NCI-H128 (cell line): ENCODE data around the gene TBC1D7.
"Not testable (repeated sequence)": the region's sequence is repeated elsewhere in the genome, so short reads cannot be mapped to it uniquely, and the experiment has no call there.

Source experiments
- DNase-seq: peaks from one replicate; lab custom pipeline; 2025; ENCODE audit not compliant: unreplicated experiment; lab: John Stamatoyannopoulos, UW

Gene TBC1D7

DNA sequence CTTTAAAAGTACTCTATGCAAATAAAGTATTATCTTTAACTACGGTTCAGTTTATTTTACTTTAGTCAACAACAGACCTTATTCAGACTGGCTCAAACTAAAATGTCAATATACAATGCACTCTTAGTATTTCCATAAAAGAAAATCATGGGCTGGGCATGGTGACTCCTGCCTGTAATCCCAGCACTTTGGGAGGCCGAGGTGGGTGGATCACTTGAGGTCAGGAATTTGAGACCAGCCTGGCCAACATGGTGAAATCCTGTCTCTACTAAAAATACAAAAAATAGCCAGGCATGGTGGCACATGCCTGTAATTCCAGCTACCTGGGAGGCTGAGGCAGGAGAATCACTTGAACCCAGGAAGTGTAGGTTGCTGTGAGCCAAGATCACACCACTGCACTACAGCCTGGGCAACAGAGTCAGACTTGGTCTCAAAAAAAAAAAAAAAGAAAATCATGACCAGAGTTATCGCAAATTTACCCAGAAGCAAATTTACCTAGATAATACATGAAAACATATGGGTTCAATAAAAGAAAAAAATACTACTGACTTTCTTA lies 2.2 kb downstream of the TBC1D7 start:
- DNase-seq, result not testable (repeated sequence)

DNA sequence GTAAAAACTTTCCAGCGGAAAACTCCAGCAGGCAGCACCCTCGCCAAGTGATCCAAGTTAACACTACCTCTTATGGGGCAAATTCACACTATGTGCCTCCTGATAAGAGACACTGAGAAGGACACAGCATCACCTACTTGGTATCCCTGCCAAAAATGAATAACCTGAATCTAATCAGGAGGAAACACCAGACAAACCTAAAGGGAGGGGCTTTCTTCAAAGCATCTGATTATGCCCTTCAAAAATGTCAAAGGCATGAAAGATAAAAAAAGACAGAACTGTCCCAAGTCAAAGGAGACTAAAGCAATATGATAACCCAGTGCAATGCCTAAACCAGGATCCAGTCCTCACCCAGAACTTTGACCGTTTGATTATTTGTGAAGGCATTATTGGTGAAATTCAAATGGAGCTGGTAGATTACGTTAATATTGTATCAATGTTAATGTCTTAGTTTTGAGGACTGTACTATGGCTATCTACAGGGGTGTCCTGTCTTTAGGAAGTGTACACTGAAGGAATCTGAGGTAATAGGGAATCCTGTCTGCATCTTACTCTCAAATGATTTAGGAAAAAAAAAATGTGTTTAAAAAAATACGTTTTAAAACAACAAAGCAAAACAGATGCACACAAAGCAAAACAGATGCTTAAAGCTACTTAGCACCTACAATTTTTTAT lies 8.3 kb downstream of the TBC1D7 start:
- DNase-seq, result no peak

DNA sequence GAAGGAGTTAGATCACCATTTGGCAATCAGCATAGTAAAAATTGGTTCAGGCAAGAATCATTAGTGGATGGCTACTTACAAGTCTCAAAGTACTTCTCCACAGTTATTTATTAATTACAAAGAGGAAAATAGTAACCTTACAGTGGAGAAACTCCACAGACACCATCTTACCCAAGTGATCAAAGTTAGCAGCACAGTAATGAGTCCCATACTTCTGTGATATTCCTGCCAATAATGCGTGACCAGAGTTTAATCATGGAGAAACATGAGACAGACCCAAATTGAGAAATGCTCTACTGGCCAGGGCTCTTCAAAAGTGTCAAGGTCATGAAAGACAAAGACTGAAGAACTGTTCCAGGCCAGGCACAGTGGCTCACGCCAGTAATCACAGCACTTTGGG lies 9.5 kb downstream of the TBC1D7 start:
- no peak for DNase-seq

DNA sequence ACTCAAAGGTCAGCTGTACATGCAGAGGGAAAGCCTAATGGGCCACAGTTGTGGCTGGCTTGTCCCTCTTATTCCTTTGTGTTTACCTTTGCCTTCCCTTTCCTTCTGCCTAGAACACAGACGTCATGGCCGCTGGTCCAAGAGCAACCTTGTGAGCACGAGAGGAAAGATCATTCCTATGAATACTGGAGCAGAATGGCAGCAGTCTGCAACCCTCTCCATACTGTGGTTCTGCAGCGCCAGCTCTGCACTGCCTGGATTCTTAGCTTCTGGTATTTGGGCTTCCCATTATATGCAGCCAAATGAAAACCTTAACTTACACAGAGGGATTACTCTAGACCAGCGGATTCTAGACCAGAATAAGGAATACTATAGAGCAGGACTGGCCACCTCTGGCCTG lies 12.4 kb downstream of the TBC1D7 start:
- DNase-seq, result no peak

DNA sequence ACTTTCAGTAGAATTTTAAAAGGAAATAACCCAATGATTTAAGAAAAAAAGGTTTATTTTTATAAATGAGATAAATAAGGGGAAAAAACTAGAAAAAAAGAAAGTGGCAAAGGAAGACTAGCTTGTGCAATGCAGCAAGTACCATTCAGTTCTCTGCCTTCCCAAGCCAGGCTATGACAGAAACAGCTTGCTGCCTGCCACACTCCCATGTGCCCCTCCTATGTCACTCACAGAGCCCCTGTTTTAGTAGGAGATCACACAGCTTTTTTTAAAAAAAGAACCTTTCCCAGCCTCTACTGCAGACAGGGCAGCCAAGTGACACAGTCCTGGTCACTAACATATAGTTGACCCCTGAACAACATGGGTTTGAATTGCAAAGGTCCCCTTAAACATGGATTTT lies 13.5 kb downstream of the TBC1D7 start:
- no peak for DNase-seq

DNA sequence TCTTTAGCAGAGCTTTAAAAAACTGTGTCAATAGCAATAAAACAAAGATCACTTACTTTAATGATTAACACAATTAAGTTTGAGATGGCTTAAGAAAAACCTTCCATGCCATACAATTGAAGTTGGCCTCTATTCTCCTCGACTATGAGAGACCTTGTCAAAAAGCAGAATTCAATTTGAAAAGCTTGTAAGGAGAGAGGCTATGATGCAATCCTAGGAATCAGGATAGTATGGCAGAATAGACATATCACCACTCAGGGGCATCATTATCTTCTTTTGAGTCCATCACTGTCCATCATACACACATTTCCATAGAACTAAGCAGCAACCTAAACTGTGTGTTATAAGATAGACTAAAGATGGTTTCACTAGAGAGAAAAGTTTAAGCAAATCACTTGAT lies 17.2 kb downstream of the TBC1D7 start:
- no peak for DNase-seq

DNA sequence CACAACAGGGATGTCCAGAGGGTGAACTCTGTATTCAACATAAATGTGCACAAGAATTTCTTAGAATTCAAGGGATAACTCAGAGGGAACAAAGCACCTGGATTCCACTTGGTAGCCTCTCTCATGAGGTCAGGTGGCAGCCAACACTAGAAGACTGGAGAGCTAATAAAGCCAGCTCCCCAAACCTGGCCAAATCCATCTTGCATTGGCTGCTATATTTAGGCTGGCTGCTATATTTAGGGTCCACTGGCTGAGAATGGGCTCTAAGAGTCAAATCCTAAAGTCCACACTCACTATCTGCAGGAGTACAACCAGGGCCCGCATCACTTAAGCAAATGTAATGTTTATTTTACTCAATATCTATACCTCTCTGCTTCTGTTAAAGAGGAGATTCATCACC lies 20.0 kb downstream of the TBC1D7 start:
- no peak for DNase-seq

DNA sequence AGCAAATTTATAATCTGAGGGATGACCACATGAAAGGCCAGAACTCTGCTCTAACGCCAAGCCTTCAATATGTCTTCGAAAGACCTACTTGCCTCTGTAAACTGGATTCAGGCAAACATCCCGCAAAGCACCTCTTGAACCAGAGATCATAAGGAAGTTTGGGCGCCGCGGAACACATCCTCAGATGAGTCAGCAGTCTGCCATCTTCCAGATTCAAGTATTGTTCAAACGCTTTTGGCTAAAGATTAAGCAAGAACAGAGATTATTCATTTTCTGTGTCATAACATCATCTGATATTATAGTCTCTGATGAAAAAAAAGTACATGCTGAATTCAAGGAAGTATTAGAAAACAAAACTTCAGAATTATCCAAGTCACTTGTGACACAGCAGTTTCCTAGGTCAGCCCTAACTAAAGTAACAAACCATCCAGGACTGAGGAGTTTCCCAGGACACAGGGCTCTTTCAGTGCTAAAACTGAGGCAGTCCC lies 20.8 kb downstream of the TBC1D7 start:
- DNase-seq, result no peak

DNA sequence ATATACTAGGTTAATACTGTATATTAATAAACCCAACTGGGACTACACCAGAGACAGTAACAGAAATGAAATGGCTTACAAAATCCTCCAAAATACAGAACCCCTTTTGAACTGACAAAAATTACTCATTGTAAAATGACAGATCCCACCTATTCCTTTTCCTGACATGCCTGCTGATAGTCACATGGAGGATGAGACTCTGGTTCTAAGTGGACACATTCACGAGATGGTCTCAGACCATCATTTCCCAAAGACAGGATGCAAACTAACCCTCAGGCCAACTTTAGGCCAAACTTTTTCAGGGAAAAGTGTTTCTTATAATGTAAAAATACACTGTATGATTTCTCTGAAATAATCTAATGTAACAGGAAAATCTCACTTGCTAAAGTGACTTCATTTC lies 22.5 kb downstream of the TBC1D7 start:
- DNase-seq, result no peak

DNA sequence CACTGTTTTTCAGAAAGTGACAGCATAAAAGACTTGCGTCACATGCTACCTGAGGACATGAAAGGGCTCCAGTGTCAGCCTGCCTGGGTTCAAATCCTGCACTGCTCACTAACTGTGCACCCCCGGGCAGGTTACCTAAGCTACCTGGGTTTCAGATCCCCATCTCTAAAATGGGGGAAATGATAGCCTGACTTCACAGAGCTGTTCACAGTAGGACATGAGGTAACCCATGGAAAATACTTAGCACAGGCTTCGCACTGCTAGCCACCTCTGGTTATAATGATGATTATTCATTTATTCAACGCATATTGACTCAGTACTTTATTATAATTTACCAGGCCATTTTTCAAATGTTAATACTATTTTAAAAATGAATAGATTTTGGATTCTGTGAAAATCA lies 23.0 kb downstream of the TBC1D7 start:
- DNase-seq, result no peak

DNA sequence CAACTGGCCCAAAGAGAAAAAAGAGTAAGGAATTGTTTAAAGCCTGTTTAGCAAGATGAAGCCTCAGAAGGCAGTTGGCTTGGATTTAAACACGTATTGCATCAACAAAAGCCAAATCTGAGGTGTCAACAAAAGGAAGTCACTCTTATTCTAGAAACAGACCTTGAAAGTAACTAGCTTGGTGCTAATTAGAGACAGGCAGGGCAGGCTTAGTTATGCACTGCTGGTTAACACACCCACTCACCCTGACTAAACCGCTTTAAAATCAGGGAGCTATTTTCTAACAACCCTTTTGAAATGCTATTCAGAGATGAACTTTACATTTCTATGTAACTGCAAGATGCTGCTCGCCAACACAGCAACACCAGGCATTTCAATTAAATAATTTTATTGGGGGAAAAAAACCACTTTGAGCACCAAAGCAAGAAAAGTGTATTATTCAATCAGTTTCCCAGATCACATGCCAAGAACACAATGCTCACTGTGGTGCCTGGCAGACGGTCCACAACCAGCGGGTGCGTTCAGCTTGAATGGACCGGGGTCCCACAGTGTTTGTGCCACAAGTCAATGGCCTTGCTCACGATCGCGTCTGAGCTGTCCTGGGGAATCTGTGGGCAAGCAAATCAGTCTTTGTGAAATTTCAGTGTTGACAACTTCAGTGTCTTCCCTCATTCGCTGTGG lies 23.6 kb downstream of the TBC1D7 start:
- DNase-seq, result no peak

DNA sequence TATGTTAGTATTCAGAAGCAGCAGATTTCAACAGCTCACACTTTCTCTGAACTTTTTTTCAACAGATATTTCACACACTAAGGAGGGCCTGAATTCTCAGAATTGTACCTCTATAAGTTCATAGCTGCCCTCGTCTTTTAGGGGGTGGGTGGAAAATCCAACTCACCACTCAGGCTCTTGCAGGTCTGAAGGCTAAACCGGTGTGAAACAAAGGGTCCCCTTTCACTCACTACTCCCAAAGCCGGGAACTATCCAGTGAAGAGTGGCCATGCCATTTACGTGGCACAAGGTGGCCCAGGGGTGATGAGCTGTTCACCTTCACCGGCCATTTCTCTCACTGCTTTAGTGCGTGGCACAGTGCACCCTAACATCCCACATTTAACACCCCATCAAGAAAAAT lies 24.2 kb downstream of the TBC1D7 start:
- DNase-seq, result no peak

DNA sequence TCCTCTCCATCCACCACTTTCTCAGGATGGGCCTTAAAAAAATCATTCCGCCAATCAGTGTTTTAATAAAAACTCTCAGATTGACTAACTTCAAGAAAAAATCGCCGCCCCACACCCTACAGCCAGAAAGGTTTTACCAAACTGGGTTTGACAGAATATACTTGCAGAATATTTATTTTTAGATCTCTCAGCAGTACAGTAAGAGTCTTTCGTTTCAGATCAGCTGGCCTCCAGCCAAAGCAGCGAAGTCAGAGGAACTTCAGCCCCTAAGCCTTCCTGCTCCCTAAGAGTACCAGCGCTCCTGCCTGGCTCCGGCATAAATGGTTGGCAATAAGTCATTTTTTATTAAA lies 24.7 kb downstream of the TBC1D7 start:
- no peak for DNase-seq

DNA sequence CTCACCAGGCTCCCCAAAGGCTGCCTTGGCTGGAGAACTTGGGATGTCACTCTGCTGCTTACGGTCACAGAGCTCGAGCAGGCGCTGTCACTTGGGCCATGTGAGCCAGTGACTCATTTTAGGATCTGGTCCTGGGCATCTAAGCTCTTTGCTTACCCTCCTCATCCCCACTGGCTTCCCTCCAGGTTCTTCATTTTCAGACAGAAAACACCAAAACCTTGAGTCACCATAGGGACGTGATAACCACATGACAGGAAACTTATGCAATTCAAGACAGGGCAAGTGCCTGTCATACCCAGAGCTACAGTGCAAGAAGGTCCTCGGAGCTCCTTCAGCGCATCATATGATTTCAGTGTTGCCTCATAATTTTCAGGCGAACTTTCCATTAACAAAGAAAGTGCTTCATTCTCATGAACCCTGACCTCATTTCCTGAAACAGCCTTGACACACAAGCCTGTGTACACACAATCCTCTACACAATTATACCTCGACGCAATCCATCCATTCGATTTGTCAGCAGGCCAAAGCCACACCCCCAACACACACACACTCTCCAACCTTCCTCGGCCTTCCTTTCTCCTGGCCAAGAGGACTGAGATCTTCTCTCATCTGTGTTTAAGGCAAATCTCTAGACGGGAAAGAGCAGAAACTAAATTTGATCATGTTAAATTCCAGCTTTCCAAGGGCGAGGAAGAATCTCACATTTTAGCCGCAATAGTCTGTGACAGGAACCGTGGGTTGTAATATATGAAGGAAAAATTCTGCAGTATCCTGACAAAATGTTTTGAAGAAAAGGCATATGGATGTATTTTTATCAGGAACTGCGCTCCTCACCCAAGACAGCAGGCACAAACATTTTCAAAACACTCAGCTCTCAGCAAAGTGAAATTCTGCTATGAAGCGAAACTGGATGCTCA lies 25.3 kb downstream of the TBC1D7 start:
- no peak for DNase-seq

DNA sequence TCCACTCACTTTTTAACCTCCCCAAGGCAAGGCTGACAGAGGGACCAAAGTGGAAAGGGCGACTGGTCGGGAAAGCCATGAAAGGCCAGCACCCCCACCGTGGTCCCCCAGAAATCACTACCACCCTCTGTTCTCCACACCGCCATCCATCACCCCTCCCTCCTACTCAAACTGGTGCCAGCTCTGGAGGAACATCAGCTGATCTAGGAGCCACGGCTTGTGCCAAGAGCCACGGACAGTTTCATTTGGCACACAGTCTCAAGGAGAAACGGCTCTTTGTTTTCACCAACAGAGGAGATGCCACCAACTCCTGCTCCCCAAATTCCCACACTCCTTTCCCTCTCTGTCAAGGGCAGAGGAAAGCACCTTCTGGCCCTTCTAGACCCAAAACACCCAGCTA lies 26.0 kb downstream of the TBC1D7 start:
- no peak for DNase-seq

DNA sequence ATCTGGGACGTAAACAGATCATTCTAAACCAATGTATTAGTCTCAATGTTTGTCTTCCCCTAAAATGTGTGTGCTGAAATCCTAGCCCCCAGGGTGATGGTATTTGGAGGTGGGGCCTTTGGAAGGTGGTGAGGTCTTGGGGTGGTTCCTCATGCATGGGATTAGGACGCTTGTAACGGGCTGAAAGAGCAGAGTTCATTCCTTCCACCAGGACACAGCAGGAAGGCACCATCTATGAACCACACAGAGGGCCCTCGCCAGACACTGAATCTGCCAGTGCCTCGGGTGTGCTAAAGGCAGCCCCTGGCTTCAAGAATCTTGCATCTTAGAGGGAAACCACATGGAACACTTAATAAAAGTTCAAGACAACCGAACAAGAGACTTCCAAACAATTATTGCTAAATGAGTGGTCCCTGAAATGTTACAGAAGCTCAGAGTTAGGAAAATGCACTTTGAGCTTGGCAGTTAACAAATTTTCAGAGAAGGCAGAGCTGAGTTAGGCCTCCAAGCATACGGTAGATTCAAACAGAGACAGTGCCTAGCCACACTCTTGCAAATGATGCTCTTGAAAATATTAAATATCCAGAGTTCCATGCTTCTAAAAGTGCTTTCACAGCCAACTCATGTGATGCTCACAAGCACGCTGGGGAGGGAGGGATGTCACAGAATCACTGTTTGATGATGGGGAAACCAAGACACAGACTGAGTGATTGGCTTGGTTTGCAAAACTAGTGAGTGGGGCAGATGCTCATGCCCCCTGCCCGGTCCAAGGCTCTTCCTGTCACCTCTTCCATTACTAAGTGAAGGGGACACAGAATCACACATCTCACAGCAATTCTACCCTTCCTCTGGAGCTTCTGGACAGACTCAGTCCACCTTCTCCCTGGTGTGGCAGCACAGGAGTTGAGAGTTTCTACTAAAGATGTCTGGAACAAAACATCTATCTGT lies 27.4 kb downstream of the TBC1D7 start:
- DNase-seq, result no peak

DNA sequence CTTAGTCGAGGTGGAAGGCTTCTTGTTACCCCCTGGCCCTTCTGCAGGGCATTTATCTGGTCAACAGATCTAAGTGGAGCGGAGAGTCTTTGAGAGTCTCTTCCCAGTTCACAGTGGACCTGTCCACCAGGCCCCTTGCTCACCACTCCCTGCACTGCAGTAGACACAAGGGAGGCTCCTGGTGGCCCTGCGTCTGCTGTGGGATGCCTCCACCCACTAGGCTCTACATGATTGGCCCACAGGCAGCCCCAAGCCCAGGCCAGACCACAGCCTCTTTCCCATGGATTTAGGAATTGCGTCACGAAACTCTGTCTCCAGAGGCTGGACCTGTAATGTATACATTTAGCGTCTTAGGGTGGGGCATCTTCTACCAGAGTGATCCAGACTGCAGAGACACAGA lies 28.4 kb downstream of the TBC1D7 start:
- no peak for DNase-seq

DNA sequence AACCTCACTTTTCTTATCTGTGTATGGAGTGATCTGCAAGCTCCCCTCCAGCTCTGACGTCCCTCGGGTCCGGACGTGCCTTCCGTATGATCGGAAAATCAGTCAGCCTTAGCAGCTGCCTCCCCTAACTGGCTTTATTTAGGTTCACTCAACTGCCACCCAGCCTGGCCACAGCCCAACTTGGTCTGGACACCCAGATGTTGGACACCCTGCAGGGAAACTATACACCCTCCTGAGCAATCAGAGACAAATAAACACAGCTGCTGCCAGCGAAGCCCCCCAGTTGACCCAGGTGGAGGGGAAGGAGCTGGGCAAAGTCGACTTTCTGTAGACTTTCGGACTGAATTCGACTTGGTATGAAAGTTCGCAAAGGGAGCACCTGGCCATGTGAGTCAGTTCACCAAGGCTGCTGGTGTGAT lies 28.9 kb downstream of the TBC1D7 start:
- DNase-seq, result no peak

DNA sequence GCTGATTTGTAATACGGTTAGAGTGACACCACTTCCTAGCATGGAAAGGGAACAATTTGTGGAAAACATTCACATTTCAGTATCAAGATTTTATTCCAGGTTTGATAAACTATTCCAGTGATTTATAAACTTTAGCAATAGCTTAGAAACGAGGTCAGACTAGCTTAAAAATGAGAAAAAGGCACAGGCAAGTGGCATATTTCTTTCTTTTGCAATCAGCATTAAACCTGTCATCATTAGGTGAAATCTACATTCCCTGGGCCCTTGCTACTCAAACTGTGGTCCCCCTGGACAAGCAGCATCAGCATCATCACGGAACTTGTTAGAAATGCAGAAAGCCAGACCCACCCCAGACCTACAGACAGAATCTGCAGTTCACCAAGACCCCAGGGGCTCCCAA lies 29.9 kb downstream of the TBC1D7 start:
- no peak for DNase-seq

DNA sequence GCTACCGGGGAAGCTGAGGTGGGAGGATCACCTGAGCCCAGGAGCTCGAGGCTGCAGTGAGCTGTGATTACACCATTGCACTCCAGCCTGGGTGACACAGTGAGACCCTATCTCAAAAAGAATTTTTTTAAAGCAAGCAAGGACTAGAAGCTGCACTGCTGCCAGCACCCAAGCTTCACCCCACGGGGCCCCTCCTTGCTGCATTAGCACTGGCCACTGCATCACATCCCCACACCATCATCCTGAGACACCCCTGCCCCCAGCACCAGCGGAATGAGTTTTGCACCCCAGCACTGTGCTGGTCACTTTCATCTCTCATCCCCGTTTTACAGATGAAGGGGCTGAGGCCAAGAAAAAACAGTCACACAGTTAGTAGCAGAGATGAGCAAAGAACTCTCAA lies 30.9 kb downstream of the TBC1D7 start:
- no peak for DNase-seq
